ENCODE measurements around the gene GGT1.
"Not testable (repeated sequence)": the region's sequence is repeated elsewhere in the genome, so short reads cannot be mapped to it uniquely, and the experiment has no call there.

The GGT1 gene
- 0.77 to 1.4 reads per million in 2 donors for total RNA-seq

DNA sequence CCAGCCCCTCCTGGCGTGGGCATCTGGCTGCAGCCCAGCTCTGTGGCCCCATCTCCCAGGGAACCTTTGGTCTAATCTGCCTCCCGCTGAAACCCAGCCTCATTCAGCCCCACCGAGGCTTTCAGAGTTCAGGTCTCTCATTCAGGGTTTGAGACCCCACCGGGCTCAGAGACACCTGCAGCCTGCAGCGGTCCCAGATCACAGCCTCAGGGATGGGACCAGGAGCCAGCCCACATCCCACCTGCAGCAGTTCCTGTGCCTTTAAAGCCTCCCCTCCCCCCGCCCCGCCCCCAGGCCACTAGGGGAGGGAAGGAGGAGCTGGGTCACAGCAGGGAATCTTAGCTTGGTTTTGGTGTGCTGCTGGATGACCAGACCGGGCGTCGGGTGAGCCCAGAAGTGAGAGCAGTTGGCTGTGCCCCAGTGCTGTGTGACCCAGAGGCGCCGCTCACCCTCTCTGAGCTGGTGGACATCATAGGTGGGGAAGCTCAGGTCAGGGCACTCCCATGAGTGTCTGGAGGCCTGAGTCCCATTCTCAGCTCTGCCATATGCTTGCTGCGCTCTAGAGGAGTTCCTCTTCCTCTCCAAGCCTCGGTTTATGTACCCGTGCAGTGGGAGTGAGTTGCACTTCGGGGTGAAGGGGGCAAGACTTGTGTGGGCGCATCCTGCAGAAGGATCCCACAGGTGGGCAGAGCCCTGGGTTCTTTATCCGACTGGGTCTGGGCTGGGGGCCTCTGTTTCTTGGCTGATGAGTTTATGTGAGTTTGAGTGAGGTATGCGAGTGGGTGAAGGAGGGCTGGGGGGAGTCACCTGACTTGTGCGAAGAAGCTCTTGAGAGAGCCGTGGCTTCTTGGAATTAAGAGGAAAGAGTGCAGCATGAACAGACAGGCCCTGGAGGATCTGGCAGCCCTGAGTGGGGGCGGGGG is at the start of gene GGT1:
GGT1 (plus strand) TSS at position 347 of the 923 bp plus-strand sequence. CDS start 7,889 bp downstream, outside the sequence.
- DNase-seq = not testable (repeated sequence)

DNA sequence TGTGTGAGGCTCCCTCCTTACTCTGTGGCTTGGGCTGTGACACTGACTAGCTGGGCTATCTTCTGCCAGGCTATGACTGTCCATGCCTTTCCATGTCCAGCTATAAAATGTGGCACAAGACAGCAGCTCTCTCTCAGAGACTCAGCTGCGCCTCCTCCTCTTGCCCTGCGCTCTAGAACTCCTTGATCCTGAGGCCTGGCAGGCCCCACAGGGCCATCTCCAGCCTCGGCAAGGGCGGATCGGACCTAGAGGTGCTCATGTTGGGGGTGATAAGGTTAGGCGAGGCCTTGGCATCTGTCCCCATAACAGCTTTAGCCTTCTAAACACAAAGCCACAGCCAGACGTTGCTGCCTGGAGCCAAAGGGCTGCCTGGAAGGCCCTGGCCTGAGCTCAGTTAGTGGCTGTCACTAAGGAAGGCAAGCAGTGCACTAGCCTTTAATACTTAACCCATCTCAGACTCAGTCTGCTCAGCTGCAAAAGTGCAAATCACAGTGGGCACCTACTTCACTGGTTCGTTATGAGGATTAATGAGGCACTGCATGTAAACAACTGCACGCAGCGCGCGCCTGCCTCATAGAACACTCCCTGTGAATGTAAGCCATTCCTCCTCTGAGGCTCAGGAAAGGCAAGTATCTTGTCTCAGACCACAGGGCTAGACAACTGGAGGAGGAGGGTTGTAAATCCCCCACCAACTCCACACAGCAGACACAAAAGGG is 49.2 kb upstream of the GGT1 start:
- no peak for DNase-seq

DNA sequence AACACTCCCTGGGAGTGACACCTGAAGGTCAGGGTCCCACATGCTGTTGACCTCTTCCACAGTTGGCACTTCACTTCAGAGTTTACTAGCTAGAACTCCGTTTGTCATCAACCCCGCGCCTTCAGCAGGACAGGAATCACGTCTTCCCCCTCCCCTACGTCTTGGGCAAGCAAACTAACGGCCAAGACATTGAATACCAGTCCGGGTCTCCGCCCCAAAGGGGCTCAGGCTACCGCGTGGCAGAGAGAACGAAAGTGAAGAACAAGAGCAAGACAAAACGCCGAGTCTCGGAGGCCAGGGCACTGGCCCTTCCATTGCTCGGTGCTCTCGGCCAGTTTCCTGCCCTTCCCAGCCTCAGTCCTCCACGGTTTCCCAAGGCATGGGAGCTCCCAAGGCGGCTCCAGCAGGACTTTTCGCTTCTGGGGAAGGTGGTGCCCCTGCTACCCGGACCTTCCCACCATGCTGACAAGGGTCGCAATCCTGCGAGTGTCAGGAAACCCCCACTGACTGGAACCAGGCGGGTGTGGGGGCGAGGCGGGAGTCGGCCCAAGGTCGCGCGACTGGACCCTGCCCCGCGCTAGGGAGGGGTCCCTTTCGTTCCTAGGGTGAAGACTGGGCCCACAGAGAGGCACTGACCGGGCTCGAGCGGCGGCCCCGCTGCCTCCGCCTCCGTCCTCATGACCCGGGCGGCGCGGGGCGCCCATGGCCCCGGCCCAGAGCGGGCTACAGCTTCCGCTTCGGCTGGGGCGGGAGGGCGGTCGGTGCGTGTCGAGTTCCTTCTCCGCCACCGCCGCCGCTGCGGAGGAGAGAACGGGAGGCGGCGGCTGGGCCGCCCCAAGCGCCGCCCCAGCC is 48.5 kb upstream of the GGT1 start, which contains the start of gene GUCD1:
GUCD1 (minus strand) TSS at position 826 of the 852 bp plus-strand sequence; CDS start at position 679, 147 bp downstream.
- DNase-seq = peak; percentile 8

DNA sequence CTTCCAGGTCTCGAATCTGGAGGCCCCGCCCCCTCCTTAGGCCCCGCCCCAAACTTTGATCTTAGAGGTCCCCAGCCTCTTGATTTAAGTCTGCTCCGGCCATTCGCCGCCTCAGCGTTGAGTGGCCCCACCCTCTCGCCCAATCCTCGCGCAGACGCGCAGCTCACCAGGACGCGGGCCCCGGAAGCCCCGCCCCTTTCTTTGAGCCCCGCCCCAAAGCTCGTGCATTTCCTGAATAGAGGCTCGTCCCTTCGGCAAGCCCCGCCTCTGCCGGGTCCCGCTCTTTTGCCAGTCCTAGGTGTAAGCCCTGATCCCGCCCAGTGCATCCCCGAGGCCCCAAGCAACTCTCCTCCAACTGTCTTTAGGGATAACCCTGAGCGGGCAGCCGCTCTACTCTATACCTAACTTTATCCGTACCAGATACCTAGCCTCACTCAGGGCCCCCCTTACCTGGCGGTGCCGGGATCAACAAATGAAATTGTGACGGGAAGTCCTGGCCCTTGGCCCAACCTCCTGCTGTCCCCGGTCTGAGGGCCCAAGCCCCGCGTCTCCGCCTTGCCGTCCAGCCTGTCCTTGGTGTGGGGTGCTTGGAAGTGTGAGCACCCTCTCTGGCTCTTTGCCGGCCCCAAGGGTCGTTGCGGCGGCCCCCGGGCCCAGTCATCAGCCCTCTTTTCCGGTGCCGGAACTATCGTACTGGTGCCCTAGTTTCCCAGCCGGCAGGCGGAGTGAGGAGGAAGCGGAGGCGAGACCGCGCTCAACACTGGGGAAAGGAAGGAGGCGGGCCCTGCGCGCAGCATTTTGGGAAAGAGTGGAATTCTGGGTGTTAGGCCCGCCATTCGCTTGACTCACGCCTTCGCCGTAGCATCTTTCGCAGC is 47.6 kb upstream of the GGT1 start, which contains the start of gene SNRPD3:
SNRPD3 (plus strand) TSS at position 835 of the 875 bp plus-strand sequence. CDS start 1,676 bp downstream, outside the sequence.
- peak; percentile 99 for DNase-seq

DNA sequence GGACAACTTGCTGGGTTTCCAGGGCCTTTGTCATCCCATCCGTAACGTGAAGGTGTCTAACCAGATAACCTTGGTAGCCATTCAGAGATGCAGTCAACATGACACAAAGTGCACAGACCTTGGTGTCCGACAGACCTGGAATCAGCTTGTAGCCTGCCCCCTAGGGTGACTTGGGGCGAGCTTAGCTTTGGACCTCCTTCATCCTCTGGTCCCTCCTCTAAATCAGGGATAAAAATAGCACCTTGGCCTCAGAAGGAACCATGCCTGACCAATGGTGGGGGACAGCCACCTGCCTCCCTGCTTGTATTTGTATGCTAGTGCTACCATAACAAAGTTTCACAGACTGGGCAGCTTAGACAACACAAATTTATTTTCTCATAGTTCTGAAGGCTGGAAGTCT is 43.5 kb upstream of the GGT1 start:
- no peak for DNase-seq

DNA sequence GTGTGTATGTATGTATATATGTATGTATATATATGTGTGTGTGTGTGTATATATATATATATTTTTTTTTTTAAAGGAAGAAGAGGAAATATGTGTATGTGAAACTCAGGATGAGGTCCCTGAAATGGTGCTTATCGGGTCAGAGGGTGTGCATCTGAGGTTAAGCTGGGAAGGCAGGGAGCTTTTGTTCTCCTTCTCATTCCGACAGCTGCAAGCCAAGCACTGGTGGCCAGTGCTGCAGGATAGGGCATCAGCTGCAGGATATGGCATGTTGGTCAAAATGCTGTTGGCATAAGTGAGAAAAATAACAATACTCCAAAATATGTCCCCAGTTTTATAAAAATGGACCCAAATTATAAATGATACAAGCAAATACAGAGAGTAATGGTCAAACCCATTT is 39.7 kb upstream of the GGT1 start:
- no peak for DNase-seq

DNA sequence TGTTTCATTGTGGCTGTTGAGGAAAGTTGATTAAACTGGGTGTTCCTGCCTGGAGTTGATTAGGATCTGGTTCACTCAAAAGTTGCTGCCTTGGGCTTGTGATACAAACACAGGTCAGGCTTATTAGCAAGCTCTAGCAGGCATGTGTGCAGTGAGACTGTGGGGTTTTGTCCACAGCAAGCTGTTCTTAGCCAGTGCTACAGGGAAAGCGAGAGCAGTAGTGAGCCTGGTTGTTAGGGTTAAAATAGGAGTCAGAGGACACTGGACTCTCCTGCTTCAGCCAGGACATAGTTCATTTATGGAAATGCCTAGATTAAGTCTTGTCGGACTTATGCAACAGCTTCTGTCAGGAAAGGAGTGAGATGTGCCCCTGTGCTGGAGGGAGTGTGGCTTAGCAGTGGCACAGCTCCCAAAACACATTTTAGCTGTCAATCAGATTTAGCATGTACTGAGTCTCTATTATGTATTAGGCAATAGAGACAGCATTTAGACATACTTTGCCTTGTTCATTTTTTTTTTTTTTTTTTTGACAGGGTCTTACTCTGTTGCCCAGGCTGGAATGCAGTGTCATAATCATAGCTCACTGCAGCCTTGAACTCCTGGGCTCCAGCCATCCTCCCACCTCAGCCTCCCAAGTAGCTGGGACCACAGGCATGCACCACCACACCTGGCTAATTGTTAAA is 38.5 kb upstream of the GGT1 start:
- no peak for DNase-seq

DNA sequence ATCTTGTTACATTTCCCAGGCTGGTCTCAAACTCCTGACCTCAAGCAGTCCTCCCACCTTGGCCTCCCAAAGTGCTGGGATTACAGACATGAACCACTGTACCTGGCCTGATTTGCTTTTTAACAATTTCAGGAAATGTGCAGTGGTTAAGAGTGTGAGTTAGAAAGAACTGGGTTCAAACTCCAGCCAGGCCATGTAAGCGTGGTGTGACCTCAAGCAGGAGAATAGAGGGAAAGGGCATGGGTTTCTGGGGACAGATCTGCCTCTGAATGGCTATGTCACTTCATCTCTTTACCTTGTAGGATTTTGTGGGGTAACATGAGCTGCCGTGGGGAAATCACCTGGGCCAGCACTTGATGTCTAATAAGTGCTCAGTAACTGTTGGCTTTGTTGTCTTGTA is 37.9 kb upstream of the GGT1 start:
- DNase-seq = no peak

DNA sequence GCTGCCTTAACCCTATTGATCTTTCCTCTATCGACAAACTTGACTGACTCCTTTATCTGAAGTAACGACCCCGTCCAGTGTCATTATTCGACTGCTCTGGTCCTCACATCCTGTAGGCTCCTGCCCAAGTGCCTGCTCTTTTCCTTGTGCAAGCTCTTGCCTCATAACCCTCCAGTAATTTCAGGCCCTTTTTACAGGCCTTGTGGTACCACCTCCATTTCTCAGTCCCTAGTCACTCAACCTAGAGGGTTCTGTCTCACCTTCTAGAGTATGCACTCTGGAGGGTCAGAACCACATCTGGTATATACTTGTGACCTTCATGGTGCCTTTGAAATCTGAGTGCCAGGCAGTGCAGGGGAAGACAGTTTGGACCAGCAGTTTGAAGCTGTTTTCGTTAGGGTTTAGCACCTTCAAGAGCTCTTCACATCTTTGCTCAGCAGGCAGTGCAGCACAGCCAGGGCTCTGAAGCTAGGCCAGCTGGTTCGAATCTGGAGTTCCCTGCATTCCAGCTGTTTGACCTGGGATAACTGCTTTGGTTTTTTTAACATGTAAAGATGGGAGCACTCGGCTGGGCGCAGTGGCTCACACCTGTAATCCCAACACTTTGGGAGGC is 36.0 kb upstream of the GGT1 start:
- no peak for DNase-seq

DNA sequence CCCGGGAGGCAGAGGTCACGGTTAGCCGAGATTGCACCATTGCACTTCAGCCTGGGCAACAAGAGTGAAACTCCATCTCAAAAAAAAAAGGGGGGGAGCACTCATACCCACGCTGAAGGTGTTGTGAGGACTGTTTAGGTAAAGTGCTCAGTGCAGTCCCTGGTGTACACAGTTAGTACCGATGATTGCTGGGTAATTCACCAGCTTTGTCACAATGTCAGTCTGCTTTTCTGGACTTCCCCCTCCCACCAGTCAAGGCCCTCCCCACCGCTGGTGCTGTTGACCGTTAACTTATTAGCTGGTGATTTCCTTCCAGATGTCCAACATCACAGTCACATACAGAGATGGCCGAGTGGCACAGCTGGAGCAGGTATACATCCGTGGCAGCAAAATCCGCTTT is 35.3 kb upstream of the GGT1 start:
- no peak for DNase-seq

DNA sequence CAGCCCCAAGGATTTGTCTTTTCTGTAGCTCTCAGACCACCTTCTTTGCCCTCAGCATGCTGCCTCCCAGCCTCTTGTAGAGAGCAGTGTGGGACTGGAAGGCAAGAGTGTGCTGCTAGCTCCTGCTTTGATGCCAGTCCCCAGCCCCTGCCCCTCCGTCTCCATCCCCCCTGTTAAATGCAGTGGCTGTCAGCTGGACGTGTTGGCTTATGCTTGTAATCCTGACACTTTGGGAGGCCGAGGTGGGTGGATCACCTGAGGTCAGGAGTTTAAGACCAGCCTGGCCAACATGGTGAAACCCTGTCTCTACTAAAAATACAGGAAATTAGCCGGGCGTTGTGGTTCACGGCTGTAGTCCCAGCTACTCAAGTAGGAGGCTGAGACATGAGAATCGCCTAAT is 31.7 kb upstream of the GGT1 start:
- no peak for DNase-seq

DNA sequence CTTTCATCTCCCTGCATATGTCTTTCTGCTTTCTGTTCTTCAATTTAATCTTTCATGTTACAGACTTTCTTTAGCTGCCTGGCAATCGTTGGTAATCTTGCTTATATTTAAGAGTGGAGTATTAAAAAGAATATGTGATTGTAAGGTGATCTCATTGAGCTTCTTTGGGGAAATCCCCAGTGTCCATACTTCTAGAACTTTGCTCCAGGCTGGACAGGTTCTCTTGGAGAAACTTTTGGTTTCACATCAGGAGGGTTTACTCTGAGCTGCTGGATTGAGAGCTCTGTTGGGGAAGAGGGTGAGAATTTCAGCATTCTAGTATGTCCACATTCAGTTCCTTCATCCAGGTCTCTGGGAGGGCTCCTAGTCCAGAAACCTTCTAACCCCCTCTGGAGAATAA is 26.2 kb upstream of the GGT1 start:
- no peak for DNase-seq

DNA sequence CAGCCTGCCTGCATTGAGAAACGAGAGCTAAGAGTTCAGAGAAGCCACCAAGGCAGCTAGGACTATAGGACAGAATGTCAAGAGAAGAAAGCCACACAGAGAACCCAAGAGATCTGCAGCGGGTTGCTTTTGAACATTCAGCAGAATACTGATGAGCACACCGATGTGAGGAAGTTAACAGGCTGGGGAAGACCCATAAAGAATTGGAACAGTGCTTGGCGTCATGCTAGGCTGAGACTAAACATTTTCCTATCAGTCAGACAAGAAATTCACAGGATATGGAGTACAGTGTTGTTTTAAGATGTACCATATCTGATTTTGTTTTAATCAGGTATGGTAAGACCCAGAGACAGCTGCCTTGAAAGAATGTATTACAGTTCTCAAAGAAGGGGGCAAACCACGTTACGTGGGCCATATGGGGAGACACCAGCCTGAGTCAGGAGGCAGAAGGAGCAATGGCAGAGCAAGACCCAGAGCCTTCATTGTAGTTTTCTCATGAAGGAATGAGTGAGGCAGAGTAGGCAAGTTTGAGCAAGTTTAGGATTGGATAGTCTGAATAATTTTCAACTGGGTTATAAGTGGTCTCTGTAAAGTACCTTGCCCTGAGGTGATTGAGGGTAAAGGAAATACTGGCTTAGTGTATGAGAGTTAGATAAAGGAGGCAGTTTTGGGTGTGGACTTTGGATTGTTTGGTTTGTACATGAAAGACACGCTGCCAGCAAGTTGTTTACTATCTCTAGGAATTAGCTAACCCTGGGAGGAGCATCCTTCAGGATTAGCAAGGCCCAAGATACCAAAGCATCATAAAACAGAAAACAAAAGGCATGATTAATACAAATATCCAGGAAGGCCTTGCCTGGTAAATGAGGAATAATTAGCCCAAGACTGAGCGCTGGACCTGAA is 24.4 kb upstream of the GGT1 start:
- no peak for DNase-seq

DNA sequence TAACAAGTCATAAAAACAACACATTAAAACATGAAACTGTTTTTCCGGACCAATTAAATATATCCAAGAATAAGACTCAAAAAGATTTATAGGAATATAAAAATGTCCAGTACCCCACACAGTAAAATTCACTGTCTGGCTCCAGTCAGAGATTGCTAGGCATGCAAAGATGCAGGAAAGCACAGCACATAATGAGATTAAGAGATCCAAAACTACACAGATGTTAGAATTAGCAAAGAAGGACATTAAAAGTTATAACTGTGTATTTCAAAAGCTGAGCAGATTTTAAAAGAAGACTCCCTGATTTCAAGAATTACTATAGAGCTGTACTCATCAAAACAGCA is 23.8 kb upstream of the GGT1 start:
- DNase-seq = no peak

DNA sequence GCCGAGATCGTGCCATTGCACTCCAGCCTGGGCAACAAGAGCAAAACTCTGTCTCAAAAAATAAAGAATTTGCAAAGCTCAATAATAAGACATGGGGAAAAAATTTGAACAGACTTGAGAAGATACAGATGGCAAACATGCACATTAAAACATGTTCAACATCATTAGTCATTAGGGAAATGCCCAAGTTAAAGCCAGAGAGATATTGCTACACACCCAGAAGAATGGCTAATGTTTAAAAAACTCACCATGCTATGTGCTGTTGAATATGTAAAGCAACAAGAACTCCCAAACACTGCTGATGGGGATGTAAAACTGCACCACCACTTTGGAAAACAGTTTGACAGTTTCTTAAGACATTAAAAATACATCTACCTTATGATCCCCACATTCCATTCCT is 22.7 kb upstream of the GGT1 start:
- DNase-seq = no peak

DNA sequence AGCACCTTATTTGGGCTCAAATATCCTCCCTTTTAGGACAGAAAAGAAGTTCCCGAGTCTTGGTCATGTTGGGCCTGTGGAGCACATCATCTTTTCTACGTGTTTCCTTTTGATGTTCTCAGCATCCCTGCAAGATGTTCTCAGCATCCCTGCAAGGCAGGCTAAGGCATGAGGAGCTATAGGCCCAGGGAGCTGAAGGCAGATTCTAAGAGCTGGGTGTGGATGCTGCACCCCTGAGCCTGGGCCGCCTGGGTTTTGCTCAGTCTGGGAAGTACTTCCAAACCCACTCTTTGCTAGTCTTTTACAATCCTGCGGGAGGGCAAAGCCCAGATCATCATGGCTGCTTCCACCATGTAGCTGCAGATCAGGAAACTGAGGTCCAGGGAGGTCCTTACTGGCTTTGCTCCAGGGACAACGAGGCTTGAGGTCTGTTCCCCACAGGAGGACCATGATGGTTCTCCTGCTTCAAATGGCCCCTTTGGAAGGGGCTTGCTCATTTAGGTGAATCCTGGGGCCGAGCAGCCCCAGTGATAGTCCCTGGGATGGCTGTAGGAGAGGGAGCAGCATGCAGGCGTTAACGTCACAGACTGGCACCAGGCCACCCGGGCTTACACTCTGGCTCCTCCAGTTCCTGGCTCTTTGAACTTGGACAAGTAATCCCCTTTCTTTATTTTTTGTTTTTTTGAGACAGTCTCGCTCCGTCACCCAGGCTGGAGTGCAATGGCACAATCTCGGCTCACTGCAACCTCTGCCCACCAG is 20.8 kb upstream of the GGT1 start:
- DNase-seq = no peak

DNA sequence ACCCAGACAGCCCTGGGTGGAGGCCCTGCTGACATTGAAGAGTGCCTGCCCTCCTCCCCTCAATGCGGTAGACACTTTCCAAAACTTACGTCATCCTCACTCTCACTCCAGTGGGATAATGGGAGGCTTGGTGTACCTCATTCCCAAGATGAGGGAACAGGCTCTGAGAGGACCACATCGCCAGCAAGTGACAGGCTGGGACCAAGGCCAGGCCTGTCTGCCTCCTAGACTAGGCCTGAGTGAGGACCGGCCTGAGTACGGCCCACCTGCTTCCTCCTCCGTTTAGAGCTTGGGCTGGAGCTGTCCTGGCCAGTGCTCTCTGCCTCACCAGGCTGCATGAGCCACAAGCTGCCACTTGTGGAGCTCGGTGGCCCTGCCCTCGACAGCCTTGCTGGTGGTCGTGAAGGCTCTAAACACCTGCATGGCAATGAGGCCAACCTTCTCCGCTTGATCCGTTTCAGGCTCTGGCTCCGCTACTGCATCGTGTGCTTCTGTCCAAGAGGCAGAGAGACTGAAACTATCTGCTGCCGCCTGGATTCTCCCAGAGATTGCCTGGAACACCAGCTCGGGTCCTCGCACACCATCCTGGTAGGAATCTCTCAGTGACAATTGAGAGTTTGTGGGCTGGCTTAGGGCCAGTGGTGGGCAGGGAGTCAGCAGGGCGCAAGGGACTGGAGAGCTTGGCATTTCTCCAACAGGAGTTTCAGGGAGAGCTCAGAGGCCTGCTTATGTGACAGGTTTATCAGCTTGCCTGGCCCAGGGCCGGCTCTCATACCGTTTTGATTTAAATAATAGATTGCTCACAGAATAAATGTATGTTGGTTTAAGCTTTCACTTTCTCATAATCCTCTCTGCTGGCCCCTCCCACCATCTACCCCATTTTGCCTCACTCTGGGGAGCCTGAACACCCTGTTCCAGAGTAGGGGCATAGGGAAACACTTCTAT is 19.5 kb upstream of the GGT1 start:
- no peak for DNase-seq

Data from T-helper 9 cell (primary cell).